ENCODE measurements around the gene PTPRF.
"Not testable (repeated sequence)": the region's sequence is repeated elsewhere in the genome, so short reads cannot be mapped to it uniquely, and the experiment has no call there.

The PTPRF gene

GRCh38 chr1:43530483-43531106 is at the start of gene PTPRF:
Gene PTPRF, plus strand, starts transcription at chr1:43530883. Its CDS starts 14,193 bp downstream, at chr1:43545076.
- DNase-seq = peak; percentile 48

DNA sequence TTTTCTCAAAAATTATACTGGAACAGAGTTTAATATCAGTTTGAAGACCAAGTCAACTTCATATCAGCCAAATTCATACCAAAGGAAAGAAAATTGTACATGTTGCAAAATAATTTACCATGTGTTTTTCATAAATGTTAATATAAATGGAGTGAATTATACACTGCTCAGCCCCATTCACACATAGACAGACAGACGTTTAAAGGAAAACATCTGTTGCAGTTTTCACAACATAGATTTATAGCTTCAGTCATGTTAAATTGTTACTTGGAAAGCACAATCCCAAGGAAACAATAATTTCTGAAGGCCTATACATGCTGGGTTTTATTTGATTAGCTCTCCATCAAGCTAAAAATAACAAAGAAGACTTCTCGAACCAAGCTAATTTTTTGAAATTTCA is 49.2 kb upstream of the PTPRF start:
- no peak for DNase-seq

GRCh38 chr1:43482215-43482614 is 48.5 kb upstream of the PTPRF start:
- no peak for DNase-seq

DNA sequence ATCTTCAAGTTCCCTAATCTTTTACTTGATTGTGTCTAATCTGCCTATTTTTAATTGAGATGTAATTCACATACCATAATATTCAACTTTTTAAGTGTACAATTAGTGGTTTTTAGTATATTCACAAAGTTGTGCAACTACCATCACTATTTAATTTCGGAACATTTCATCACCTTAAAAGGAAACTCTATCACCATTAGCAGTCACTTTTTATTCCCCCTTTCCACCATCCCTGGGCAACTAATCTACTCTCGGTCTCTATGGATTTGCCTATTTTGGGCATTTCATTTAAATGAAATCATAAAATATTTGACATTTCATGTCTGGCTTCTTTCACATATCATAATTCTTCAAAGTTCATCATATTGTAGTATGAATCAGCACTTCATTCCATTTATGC is 46.3 kb upstream of the PTPRF start:
- no peak for DNase-seq

DNA sequence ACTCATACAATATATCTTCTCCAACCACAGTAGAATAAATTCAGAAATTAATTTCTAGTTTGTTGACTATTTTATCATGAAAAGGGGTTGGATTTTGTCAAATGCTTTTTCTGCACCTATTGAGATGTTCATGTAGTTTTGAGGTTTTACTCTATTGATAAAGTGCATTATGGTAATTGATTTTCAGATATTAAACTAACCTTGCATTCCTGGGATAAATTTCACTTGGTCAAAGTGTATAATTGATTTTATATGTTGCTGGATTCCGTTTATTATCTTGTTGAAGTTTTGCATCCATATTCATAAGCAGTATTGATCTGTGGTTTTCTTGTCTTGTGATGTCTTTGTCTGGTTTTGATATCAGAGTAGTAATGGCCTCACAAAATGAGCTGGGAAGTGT is 42.5 kb upstream of the PTPRF start:
- DNase-seq = no peak

GRCh38 chr1:43491061-43491460 is 39.6 kb upstream of the PTPRF start:
- no peak for DNase-seq

GRCh38 chr1:43492826-43493225 is 37.9 kb upstream of the PTPRF start:
- no peak for DNase-seq

DNA sequence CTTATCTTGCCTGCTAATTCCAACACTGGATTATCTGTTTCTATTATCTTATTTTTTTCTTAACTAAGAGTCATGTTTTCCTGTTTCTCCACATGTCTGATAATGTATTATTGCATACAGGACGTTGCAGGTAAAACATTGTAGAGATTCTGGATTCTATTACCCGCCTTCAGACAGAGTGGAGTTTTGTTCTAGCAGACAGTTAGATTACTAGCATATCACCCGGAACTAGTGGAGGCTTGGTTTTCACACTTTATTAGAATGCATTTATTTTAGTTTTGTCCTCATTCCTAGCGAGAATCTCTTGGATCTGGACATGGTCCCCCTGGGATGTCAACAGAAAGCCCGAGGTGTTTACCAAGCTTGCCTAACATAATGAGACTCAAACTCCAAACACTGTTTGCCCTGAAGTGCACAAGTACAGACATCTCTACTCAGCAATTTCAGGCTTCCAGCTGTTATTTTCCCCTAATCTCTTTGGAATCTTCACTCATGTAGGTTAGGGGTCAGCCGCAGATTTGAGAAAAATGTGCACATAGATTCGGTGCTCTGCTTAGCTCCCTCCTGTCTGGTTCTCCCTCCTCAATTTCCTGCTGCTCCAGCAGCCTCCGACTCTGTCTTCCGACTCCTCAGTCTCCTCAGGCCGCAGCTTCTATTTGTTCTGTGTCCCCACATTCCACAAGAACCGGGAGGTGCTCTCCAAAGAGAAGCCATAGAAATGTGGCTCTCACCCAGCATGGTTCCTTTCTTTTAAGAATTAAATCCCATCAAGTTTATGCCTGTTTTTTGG is 36.8 kb upstream of the PTPRF start:
- no peak for DNase-seq

- DNase-seq = no peak
These were observed 35.5 kb upstream of the PTPRF start for GRCh38 chr1:43495204-43495603.

DNA sequence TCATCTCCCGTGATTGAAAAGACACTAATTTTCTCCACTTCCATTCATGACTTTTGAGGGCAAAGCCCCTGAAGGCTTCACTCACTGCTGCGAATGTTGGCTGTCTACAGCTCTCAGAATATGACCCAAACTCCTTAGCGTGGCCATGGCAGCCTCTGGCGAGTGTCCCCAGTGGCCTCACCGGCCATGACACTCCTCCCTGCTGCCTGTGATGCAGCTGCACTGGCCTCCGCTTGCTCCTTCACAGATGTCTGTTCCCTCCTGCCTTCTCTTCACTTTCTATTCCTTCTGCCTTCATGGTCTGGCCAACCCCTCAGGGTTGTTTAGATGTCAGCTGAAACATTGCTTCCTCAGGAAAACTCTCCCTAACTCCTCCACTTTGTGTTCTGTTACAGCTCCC is 30.8 kb upstream of the PTPRF start:
- no peak for DNase-seq

DNA sequence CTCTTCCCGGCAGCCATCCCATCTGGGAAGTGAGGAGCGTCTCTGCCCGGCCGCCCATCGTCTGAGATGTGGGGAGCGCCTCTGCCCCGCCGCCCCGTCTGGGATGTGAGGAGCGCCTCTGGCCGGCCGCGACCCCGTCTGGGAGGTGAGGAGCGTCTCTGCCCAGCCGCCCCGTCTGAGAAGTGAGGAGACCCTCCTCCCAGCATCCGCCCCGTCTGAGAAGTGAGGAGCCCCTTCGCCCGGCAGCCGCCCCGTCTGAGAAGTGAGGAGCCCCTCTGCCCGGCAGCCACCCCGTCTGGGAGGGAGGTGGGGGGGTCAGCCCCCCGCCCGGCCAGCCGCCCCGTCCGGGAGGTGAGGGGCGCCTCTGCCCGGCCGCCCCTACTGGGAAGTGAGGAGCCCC is 28.9 kb upstream of the PTPRF start:
- not testable (repeated sequence) for DNase-seq

GRCh38 chr1:43503534-43503933 is 27.1 kb upstream of the PTPRF start:
- no peak for DNase-seq

DNA sequence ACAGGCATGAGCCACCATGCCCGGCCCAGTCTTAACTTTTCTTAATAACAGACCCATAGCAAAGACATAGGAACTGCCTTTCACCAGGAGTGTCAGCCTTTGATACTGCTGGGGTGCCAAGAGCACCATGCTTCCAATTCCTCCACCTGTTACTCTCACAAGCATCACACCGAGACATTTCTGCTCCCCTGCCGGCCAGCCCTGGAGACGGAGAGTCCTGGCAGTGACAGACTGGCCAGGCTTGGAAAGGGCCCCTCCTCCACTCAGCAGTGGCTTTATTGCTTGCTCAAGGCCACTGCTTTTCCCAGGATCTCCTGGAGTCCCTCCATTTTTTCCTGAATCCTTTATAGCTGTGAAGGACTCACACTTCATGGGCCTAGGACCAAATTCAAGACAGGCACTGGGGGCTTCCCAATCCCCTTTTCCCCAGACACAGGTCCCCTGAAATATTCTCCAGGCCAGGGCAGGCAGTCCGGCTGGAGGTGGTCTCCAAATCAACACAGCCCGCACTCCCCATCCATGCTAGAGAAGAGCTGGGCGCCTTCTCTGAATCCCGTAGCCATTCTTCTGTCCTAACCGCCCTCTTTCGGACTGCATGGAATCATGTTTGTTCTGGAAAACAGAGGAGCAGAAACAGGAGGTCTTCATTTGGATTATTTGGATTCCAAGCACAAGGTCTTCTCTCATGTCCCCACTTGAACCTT is 25.5 kb upstream of the PTPRF start:
- DNase-seq = no peak

DNA sequence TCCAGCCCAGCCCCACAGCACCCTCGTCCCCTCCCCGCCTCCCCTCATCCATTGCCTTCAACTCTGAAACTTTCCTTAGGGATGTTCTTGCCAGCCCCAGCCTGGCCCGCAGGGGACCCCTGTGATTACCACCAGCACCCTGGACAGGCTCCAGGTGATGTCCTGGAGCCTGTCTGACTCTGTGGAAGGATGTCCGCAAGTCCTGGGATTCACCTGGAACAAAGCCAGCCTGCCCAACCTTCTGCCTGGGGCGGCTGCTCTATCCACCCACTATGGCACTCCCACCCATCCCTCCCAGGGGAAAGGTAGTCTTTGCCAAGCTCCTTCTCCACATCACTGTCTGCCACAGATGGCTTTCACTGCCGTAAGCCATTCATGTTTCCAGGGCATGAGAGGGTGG is 24.4 kb upstream of the PTPRF start:
- DNase-seq = no peak

GRCh38 chr1:43507296-43508295 is 23.1 kb upstream of the PTPRF start:
- no peak for DNase-seq

DNA sequence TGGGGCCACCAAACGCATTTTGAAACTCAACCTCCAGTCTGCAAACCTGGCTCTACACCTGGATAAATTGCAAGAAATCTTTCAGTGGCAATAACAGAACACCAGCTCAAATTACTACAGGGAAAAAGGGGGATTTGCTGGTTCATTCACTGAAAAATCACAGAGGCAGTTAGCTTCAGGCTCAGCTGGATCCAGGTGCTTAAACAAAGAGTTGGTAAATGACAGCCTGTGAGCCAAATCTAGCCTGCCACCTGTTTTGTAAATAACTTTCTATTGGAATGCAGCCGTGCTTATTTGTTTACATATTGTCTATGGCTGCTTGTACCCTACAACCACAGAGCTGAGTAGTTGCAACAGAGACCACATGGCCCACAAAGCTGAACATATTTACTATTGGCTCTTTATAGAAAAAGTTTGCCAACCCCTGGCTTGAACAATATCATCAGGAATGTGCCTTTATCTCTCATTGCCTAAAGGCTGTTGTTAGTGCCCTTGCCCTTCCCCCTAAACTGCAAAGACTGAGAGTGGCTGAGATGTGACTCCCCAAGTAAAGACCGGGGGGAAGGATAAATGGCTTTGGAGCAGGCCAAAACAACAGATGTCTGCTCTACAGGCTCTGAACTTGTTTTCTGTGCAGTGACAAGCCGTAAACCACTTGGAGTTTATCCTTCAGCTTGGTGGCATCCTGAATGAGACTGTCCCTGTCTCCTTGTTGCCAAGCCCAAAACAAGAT is 21.5 kb upstream of the PTPRF start:
- no peak for DNase-seq

DNA sequence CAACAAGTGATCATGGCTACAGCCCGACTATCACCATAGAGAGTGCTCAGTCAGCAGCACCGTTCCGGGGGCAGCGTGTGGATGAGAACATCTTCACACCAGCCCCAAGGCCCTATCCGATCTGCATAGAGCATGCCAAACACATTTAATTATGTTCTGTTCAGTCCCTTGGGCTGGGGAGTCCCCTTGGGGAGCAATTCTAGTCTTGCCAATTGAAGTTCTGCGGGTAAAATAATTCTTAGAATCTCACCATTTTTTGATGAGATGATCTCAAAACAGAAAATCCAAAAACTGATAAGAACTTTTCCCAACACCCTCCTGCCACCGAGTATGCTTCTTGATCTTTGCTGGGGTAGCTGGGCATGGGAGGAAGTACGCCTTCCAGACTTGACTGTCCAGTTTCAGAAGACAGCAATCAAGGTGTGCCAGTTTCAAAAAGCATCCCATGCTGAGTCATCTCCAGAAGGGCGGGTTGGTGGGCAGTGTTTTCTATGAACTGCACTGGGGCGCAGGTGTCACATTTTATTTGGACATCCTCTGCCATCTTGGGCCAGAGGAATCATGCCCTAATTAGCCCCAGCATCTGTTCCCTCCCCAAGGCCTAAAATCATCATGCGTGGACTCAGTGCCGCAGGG is 20.8 kb upstream of the PTPRF start:
- peak; percentile 63 for DNase-seq

- no peak for DNase-seq
These were observed 20.1 kb upstream of the PTPRF start for GRCh38 chr1:43510621-43511020.

- no peak for DNase-seq
These were observed 19.3 kb upstream of the PTPRF start for GRCh38 chr1:43511394-43511793.

GRCh38 chr1:43512133-43512532 is 18.6 kb upstream of the PTPRF start:
- no peak for DNase-seq

DNA sequence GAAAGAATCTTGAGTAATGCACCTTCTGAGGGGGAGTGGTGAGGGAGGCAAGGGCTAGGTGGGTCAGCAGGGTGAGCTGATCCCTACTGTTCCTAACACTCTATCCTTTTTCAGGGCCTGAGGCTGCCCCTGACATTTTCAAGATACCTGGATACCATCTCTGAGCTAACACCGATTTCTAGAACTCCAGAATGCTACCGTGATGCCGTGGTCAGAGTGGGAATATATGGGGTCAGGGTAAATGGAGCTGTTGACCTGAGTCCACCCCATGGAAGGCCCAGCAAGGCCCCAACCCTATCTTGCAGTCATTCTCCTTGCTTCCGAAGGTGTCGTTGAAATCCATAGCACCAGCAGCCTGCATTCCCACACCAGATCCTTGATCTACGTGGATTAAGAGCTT is 18.0 kb upstream of the PTPRF start:
- DNase-seq = no peak

Measured in stimulated activated CD8-positive, alpha-beta memory T cell treated with anti-CD3 and anti-CD28 coated beads, Interleukin-4, amount 100 ng/mL, for 48 hours (primary cell).